Fibroblast of lung (primary cell): ENCODE data around the gene NAA60.

ENCODE experiments used
- CTCF ChIP-seq, 2 donors: IDR thresholded peaks in 1 of 2; conservative IDR thresholded peaks in 1 of 2; 1 replicate in 1 of 2; 2 replicates in 1 of 2; pipeline ENCODE4 v1.5.1; 2011 to 2012; ENCODE audit warnings: low read length in 2 of 2, control low read depth in 1 of 2, inconsistent platforms in 1 of 2, low read depth in 1 of 2, mild to moderate bottlenecking in 1 of 2
- EZH2 ChIP-seq: IDR thresholded peaks from 2 replicates; pipeline ENCODE4 v1.5.1; 2012; ENCODE audit warnings: low read length, control low read depth, mild to moderate bottlenecking; ENCODE audit errors: missing control alignments

DNA sequence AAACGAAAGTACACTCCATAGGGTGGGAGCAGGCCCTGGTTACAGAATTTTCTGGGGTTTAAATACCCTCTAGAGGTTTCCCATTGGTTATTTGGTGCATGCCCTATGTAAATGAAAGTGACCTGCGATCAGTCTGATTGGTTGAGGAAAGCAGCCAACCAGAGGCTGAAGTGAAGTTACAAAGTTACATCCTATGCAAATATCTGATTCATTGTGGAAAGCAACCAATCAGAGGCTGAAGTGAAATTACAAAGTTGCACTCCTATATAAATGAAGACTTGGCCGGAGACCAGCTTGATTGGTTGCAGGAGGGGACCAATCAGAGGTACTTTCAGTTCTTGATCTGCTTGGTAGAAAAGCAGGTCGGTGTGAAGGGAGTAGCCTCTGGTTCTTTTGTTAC, 24.4 kb downstream of the NAA60 start:
- no peak for TF ChIP-seq CTCF (conservative IDR thresholded peaks at IDR 0.05 in 1 of 2, IDR thresholded peaks at IDR 0.05 in 1 of 2; ENCODE audit: low read depth in 1 of 2, low read length in 2 of 2)
- no peak for TF ChIP-seq EZH2
